KMS-11 (cell line): ENCODE measurements around the gene CDR2L.
"Not testable (repeated sequence)": the region's sequence is repeated elsewhere in the genome, so short reads cannot be mapped to it uniquely, and the experiment has no call there.

Source experiments
- H2AFZ ChIP-seq: fragments of 200-600 bp; sonication (generic); 2 replicates; pipeline ENCODE4 v1.6.1; 2016; ENCODE audit warnings: antibody characterized with exemption, mixed run types, low read depth
- H3K27ac ChIP-seq: fragments of 200-600 bp; sonication (generic); 2 replicates; pipeline ENCODE4 v1.6.1; 2016; ENCODE audit warnings: mild to moderate bottlenecking, mixed run types
- H3K27me3 ChIP-seq: fragments of 200-600 bp; sonication (generic); 2 replicates; pipeline ENCODE4 v1.6.1; 2017; ENCODE audit warnings: mild to moderate bottlenecking, low read depth, mixed run types, moderate library complexity; ENCODE audit not compliant: insufficient read depth
- H3K36me3 ChIP-seq: fragments of 200-600 bp; sonication (generic); 2 replicates; pipeline ENCODE4 v1.6.1; 2017; ENCODE audit warnings: mild to moderate bottlenecking, mixed run types; ENCODE audit not compliant: insufficient read depth
- H3K4me1 ChIP-seq: fragments of 200-600 bp; sonication (generic); 2 replicates; pipeline ENCODE4 v1.6.1; 2016; ENCODE audit warnings: mild to moderate bottlenecking, low read depth, mixed run types; ENCODE audit not compliant: poor library complexity, severe bottlenecking
- H3K4me2 ChIP-seq: fragments of 200-600 bp; sonication (generic); 2 replicates; pipeline ENCODE4 v1.7.0; 2016; ENCODE audit warnings: mild to moderate bottlenecking, mixed run types
- H3K4me3 ChIP-seq: fragments of 200-600 bp; sonication (generic); IDR thresholded peaks from 2 replicates; pipeline ENCODE4 v1.6.1; 2017; ENCODE audit warnings: low read depth, low read length, mixed read lengths; ENCODE audit not compliant: insufficient read depth
- H3K79me2 ChIP-seq: fragments of 200-600 bp; sonication (generic); 2 replicates; pipeline ENCODE4 v1.6.1; 2016; ENCODE audit warnings: low read depth, mixed run types; ENCODE audit not compliant: insufficient read depth
- H3K9ac ChIP-seq: fragments of 200-600 bp; sonication (generic); 2 replicates; pipeline ENCODE4 v1.6.1; 2016; ENCODE audit warnings: mild to moderate bottlenecking, mixed run types
- H4K20me1 ChIP-seq: fragments of 200-600 bp; sonication (generic); 2 replicates; pipeline ENCODE4 v1.6.1; 2016; ENCODE audit warnings: mild to moderate bottlenecking, mixed run types; ENCODE audit not compliant: insufficient read depth
- TF ChIP-seq, protein P1 (sequence below): fragments of 200-600 bp; sonication (generic); conservative IDR thresholded peaks from 2 replicates; pipeline ENCODE4 v1.6.1; 2017; ENCODE audit warnings: low read depth, mild to moderate bottlenecking, antibody characterized with exemption, low read length, moderate library complexity, mixed read lengths

The CDR2L gene

DNA sequence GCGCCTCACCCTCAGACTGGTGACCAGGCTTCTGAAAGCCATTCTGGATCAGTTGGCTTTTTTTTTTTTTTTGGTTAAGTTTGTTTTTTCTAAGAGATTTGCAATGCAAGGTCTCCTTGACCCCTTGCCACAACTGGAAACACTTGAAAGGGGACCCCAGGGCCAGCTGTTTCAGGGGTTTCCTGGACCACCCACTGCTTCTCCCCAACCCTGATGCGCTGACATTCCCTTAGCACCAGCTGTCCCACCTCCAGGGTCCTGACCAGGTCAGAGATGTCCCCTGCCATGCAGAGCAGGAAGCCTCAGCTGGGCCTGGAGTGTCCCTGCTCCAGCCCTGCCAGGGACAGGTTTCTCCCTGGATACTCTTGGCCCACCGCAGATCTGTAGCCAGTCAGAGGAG is 16.9 kb downstream of the CDR2L start:
- Histone ChIP-seq H2AFZ (no peak overlapping the region), H3K36me3 (no peaks in the 10 kb centered on the region), H3K27ac (no peak overlapping the region), H4K20me1 (no peaks in the 10 kb centered on the region), H3K4me3 (no peak overlapping the region), H3K4me2 (no peak overlapping the region), H3K79me2 (no peaks in the 10 kb centered on the region), H3K27me3 (no peaks in the 10 kb centered on the region), H3K9ac (no peak overlapping the region), H3K4me1 (no peaks in the 10 kb centered on the region)
- TF ChIP-seq, protein P1, sequence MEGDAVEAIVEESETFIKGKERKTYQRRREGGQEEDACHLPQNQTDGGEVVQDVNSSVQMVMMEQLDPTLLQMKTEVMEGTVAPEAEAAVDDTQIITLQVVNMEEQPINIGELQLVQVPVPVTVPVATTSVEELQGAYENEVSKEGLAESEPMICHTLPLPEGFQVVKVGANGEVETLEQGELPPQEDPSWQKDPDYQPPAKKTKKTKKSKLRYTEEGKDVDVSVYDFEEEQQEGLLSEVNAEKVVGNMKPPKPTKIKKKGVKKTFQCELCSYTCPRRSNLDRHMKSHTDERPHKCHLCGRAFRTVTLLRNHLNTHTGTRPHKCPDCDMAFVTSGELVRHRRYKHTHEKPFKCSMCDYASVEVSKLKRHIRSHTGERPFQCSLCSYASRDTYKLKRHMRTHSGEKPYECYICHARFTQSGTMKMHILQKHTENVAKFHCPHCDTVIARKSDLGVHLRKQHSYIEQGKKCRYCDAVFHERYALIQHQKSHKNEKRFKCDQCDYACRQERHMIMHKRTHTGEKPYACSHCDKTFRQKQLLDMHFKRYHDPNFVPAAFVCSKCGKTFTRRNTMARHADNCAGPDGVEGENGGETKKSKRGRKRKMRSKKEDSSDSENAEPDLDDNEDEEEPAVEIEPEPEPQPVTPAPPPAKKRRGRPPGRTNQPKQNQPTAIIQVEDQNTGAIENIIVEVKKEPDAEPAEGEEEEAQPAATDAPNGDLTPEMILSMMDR = no peak

DNA sequence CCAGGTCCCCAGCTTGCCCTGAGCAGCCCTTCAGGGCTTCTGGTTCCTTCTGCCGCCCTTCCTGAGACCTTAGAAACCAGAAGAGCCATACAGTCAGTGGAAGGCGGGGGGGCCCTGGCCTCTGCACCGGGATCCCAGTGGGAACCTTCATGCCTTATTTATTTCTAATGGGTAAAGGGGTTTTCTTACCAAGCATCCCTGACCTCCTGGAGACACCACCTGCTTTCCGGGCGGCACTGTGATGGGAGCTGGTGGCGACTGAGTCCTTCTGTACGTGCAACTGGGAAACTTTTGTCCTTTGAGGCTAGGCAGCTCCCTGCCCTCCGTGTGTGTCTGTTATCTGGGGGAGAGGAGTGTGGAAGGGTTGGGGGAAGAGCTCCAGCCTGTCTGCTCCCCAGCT is 17.9 kb downstream of the CDR2L start:
- Histone ChIP-seq H3K27me3 (no peaks in the 10 kb centered on the region), H3K27ac (no peak overlapping the region), H3K36me3 (no peaks in the 10 kb centered on the region), H2AFZ (no peak overlapping the region), H4K20me1 (no peaks in the 10 kb centered on the region), H3K9ac (no peak overlapping the region), H3K4me2 (no peak overlapping the region), H3K4me1 (no peaks in the 10 kb centered on the region), H3K79me2 (no peaks in the 10 kb centered on the region), H3K4me3 (no peak overlapping the region)
- TF ChIP-seq, protein P1 = no peak

DNA sequence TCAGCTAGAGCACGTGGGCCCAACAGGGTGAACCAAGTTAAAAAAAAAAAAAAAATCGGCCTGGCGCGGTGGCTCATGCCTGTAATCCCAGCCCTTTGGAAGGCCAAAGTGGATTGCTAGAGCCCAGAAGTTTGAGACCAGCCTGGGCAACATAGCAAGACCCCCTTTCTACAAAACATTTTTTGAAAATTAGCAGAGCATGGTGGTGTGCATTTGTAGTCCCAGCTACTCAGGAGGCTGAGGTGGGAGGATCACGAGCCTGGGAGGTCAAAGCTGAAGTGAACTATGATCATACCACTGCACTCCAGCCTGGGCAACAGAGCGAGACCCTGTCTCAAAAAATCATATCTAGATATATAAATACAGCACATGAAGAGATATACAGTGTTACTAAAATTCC is 18.7 kb downstream of the CDR2L start:
- H3K4me2 ChIP-seq, H3K4me1 ChIP-seq, H3K4me3 ChIP-seq, H3K27ac ChIP-seq, H2AFZ ChIP-seq, H3K79me2 ChIP-seq, H3K27me3 ChIP-seq, H3K9ac ChIP-seq, H4K20me1 ChIP-seq, H3K36me3 ChIP-seq: not testable (repeated sequence)

DNA sequence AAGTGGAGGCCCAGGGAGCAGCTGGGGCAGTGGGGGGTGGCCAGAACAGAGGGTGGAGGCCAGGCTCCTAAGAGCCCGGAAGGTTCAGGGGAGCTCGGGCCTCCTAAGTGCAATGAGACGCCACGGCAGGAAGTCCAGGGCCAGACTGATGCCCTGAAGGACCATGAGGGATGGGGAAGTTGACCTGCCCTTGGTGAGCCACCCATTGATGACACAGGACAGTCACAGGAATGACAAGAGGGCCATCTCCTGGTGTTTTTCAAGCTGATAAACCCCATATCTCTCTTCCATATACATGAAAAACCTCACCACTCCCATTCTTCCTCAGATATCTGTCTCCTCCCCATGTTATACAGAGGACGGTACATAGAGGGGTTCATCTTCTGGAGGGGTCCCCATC is 19.2 kb downstream of the CDR2L start:
- Histone ChIP-seq H3K27ac (no peak overlapping the region), H3K27me3 (no peaks in the 10 kb centered on the region), H3K79me2 (no peaks in the 10 kb centered on the region), H2AFZ (no peak overlapping the region), H3K9ac (no peak overlapping the region), H3K36me3 (no peaks in the 10 kb centered on the region), H3K4me1 (no peaks in the 10 kb centered on the region), H3K4me3 (no peak overlapping the region), H4K20me1 (no peaks in the 10 kb centered on the region), H3K4me2 (no peak overlapping the region)
- TF ChIP-seq, protein P1 = no peak

DNA sequence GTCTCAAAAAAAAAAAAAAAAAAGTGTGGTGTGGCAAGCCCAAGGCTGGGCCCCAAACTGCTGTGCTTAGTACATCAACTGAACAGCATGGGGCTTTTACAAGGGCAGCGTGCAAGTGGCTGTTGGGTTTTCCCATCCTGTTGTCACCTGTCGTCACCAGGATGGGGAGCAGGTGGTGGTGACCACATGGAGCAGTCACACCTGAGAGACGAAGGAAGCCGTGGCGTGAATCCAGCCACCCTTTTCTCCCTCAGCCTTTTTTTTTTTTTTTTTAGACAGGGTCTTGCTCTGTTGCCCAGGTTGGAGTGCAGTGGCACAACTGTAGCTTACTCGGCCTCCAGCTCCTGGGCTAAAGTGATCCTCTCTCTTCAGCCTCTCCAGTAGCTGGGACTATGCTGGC is 20.9 kb downstream of the CDR2L start:
- Histone ChIP-seq H3K4me1 (peaks cover 6% of the 10 kb centered on the region), H3K79me2 (peaks cover 6% of the 10 kb centered on the region), H3K4me3 (no peak overlapping the region), H3K4me2 (no peak overlapping the region), H3K9ac (no peak overlapping the region), H2AFZ (no peak overlapping the region), H3K36me3 (no peaks in the 10 kb centered on the region), H3K27me3 (no peaks in the 10 kb centered on the region), H3K27ac (no peak overlapping the region), H4K20me1 (no peaks in the 10 kb centered on the region)
- TF ChIP-seq, protein P1 = no peak
